Bladder microvascular endothelial cell (primary cell): Measurements from ENCODE around the gene TMPRSS11F. TPM values are rescaled to one million over a fixed set of nuclear protein-coding genes. Genes with fewer than 3 reads are reported as not detected.

Source experiments
- total RNA-seq: library from RNA; depleted of rRNA; stranded (reverse); fragments of >200 nt; gene quantifications from 2 replicates; pipeline ENCODE4 v1.2.3, GENCODE V29; 2014

Gene TMPRSS11F
- total RNA-seq: not detected in 2 replicates

DNA sequence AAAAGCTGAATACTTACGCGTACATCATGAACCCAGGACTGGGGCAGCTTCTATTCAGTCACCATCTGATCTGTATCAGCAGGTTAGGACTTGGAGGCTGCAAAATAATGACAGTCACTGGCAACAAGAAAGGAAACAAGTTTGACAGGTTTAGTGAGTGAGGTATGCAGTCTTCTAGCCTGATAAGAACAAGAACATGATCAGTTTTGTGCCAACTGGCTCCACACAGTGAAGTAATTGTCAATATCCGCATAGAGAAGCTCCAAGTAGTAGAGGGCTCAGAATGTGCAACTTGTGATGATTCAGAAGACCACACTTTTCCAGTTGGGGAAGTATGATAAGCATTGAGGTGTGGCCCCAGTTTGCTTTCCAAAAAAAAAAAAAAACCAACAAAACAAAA is at the start of gene TMPRSS11F:
Gene TMPRSS11F, minus strand, starts transcription at position 77 of the 400 bp plus-strand sequence. Its CDS starts 49 bp downstream, at position 28.

Other genes with a start within 250 kb of the TMPRSS11F start
- 0.16 TPM in 1 of 2 replicates, not detected in the other for gene TMPRSS11D, start 245.9 kb downstream of the TMPRSS11F start, total RNA-seq
- gene TMPRSS11A, start 166.4 kb downstream of the TMPRSS11F start, total RNA-seq: not detected in 2 replicates
- gene TMPRSS11B, start 115.8 kb upstream of the TMPRSS11F start, total RNA-seq: not detected in 2 replicates
- 24.9 and 60.9 TPM in 2 replicates for gene YTHDC1, start 220.2 kb upstream of the TMPRSS11F start, total RNA-seq